Mononuclear cell (primary cell): ENCODE data around the gene GOLGA6L7. TPM values are rescaled to one million over a fixed set of nuclear protein-coding genes. Genes with fewer than 3 reads are reported as not detected.
"Not testable (repeated sequence)": the region's sequence is repeated elsewhere in the genome, so short reads cannot be mapped to it uniquely, and the experiment has no call there.

ENCODE experiments used
- H3K27me3 ChIP-seq: 2 replicates; pipeline ENCODE4 v1.6.0; 2011; ENCODE audit warnings: low read length, control low read depth; ENCODE audit not compliant: insufficient read depth
- H3K4me1 ChIP-seq: 2 replicates; pipeline ENCODE4 v1.5.1; 2011; ENCODE audit warnings: mild to moderate bottlenecking, low read length, control low read depth; ENCODE audit not compliant: insufficient read depth
- H3K4me3 ChIP-seq: 2 replicates; pipeline ENCODE4 v1.5.1; 2011; ENCODE audit warnings: mild to moderate bottlenecking, low read length, moderate library complexity
- H3K9me3 ChIP-seq: 2 replicates; pipeline ENCODE4 v1.5.1; 2011; ENCODE audit warnings: low read depth, mild to moderate bottlenecking, control low read depth, low read length
- total RNA-seq: library from RNA; depleted of rRNA; stranded (reverse); fragments of >200 nt; gene quantifications from one replicate; pipeline ENCODE4 v1.2.3, GENCODE V29; 2012

The GOLGA6L7 gene
- total RNA-seq, 1 donor, result not detected

DNA sequence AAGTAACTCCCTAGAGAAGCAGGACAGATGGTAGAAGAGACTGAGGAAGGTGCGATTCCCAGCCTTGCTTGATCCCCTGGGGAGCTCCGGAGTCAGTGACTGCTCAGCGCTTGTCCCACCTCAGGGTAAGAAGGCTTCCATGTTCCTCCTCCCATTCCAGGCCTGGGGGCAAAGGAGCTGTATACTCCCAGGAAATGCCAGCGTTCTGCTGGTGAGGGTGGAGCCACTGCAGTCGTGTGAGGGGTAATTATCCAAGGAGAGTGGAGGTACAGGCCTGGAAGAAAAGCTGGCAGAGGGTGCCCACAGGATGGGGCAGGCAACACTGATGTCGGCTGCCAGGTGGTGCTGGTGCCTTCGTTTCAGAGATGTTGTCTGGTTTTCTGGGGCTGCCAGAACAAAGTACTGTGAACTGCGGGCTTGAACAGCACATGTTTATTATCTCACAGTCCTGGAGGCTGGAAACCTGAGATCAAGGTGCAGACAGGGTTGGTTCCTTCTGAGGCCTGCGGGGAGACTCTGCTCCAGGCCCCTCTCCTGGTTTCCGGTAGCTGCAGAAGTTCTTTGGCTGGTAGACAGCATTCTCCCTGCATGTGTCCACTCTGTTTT lies 25.2 kb upstream of the GOLGA6L7 start:
- Histone ChIP-seq H3K4me1 (no peaks in the 10 kb centered on the region), H3K9me3 (no peaks in the 10 kb centered on the region), H3K27me3 (no peaks in the 10 kb centered on the region), H3K4me3 (no peak overlapping the region)

DNA sequence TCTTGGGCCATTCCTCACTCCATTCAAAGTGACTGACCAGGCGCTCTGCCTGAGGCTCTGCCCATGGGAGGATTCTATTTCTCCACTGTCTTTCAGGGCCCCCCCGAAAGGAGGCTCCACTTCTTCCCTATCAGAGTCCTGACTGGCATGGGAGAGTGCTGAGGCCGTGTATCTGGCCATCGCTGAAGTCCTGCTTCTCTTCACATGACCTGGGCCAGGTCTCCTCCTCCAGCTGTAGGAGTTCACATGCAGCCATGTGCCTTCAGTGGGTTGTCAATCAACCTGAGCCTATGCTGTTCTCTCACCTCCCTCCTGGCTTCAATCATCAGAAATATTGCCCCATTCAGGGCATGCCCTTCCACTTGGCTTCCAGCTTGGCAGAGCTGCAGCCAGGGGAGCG lies 24.6 kb upstream of the GOLGA6L7 start:
- Histone ChIP-seq H3K27me3 (no peaks in the 10 kb centered on the region), H3K9me3 (no peaks in the 10 kb centered on the region), H3K4me1 (no peaks in the 10 kb centered on the region), H3K4me3 (no peak overlapping the region)

DNA sequence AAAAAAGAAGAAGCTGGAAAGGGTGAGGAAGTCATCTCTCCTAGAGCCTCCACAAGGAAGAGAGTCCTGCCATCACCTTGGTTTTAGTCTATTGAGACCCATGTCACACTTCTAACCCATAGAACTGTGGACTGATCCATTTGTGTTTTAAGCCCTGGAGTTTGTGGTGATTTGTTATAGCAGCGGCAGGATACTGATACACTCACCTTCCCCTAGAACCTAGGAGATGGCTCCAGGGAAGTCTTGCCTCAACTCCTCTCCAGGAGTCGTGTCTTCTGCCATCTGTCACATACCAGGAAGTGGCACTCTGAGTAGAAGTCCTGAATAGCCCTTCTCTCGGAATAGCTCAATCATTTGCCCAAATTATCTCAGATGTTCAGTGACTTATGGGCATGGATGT lies 22.7 kb upstream of the GOLGA6L7 start:
- Histone ChIP-seq H3K9me3 (no peaks in the 10 kb centered on the region), H3K27me3 (no peaks in the 10 kb centered on the region), H3K4me1 (no peaks in the 10 kb centered on the region), H3K4me3 (no peak overlapping the region)

DNA sequence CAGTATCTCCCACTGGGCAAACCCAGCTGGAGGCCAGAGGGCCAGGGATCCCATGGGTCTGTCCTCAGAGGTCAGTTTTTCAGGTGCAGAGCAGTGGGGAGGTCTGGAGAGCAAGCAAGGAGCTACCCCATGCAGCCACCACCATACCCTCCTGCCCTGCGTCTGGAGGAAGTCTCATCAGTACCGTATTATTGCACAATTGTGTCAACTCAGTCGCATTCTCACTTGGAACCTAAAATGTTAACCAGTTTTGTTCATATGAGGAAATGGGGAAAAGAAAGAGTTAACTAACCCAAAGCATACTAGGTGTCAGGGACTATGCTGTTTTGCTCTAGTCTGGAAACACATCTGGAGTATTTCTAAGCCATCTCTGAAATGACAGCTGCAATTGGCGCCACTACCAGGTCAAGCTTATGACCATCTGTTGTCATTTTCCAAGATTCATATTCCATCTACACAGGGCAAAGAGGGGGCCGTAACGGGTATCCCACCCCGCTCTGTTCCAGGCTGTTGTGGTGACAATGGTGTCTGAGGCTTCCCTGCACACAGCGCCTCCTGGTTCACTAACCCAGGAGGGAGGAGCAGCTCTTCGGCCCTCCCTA lies 20.4 kb upstream of the GOLGA6L7 start:
- H3K4me3 ChIP-seq, result no peak overlapping the region
- no peaks in the 10 kb centered on the region for H3K9me3 ChIP-seq
- H3K4me1 ChIP-seq, result no peaks in the 10 kb centered on the region
- no peaks in the 10 kb centered on the region for H3K27me3 ChIP-seq

DNA sequence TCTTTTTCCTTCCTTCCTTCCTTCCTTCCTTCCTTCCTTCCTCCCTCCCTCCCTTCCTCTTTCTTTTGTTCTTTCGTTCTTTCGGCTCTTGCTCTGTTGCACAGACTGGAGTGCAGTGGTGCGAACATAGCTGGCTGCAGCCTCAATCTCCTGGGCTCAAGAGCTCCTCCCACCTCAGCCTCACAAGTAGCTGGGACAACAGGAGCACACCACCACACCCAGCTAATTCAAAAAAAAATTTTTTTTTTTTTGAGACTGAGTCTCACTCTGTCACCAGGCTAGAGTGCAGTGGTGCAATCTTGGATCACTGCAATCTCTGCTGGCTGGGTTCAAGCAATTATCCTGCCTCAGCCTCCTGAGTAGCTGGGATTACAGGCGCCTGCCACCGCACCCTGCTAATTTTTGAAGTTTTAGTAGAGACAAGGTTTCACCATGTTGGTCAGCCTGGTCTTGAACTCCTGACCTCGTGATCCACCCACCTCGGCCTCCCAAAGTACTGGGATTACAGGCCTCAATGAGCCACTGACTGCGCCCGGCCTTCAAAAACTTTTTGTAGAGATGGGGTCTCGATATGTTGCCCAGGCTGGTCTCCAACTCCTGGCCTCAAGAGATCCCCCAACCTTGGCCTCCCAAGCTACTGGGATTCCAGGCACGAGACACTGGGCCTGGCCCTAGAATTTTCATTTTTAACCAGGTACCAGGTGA lies 13.3 kb upstream of the GOLGA6L7 start:
- not testable (repeated sequence) for H3K4me1 ChIP-seq, H3K4me3 ChIP-seq, H3K27me3 ChIP-seq, H3K9me3 ChIP-seq

DNA sequence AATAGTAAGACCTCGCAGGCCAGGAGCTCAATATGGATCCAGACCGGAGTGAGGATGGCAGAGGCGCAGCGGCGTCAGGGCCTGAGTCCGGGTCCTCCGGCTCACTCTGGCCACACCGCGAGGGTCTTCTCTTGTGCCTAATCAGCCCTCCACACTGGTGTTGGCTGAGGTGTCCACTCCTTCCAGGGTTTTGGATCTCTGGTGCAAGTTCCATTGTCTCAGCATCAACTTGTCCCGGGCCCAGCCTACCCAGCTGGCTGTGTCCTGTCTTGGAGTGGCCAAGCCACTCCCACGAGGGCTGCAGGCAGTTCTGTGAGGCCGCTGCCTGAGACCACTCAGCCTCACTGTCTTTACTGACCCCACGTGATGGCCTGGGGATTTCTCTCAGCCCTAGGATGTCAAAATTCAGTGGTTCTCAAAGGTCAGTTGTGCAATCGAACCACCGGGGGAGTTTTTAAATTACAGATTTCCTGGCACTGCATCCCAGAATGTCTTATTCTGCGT lies 12.6 kb upstream of the GOLGA6L7 start:
- Histone ChIP-seq H3K9me3 (no peaks in the 10 kb centered on the region), H3K27me3 (no peaks in the 10 kb centered on the region), H3K4me3 (no peak overlapping the region), H3K4me1 (no peaks in the 10 kb centered on the region)

DNA sequence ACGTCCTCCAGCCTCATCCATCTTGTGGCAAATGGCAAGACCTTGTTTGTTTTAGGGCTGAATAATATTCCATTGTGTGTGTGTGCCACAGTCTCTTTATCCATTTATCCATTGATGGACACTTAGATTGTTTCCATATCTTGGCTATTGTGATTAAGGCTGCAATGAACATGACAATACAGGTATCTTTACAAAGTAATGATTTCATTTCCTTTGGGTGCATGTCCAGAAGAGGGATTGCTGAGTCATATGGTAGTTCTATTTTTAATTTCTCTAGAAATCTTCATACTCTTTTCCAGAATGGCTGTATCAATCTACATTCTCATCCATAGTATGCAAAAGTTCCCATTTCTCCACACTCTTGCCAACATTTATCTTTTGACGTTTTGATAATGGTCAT lies 6.1 kb upstream of the GOLGA6L7 start:
- not testable (repeated sequence) for H3K4me1 ChIP-seq, H3K4me3 ChIP-seq, H3K9me3 ChIP-seq, H3K27me3 ChIP-seq

DNA sequence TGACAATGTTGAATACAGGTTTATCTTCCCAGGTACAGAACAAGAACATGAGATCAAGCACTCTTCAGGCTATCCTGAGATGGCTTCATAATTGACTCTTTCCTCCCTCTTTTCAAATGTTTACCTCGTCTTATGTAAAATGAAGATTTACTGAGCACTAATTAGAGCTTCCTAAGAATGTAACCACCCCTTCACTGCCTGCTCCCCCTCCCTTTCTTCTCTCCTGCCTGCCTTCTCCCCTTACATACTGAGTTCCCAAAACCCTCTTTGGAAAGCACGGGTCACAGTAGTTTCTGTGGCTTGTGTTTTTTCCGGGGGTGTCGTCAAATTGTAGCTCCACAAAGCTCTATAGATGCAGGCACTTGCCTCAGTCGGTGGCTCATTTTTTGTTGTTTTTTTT lies 5.2 kb upstream of the GOLGA6L7 start:
- H3K4me1 ChIP-seq, H3K9me3 ChIP-seq, H3K4me3 ChIP-seq, H3K27me3 ChIP-seq: not testable (repeated sequence)

DNA sequence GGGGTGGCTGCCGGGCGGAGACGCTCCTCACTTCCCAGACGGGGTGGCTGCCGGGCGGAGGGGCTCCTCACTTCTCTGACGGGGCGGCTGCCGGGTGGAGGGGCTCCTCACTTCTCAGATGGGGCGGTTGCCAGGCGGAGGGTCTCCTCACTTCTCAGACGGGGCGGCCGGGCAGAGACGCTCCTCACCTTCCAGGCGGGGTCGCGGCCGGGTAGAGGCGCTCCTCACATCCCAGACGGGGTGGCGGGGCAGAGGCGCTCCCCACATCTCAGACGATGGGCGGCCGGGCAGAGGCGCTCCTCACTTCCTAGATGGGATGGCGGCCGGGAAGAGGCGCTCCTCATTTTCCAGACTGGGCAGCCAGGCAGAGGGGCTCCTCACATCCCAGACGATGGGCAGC lies 1.3 kb upstream of the GOLGA6L7 start:
- H3K4me1 ChIP-seq, H3K4me3 ChIP-seq, H3K27me3 ChIP-seq, H3K9me3 ChIP-seq: not testable (repeated sequence)

DNA sequence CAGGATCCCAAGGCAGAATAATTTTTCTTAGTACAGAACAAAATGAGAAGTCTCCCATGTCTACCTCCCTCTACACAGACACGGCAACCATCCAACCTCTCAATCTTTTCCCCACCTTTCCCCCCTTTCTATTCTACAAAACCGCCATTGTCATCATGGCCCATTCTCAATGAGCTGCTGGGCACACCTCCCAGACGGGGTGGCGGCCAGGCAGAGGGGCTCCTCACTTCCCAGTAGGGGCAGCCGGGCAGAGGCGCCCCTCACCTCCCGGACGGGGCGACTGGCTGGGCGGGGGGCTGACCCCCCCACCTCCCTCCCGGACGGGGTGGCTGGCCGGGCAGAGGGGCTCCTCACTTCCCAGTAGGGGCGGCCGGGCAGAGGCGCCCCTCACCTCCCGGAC lies 827 bp upstream of the GOLGA6L7 start:
- not testable (repeated sequence) for H3K4me3 ChIP-seq, H3K27me3 ChIP-seq, H3K4me1 ChIP-seq, H3K9me3 ChIP-seq

DNA sequence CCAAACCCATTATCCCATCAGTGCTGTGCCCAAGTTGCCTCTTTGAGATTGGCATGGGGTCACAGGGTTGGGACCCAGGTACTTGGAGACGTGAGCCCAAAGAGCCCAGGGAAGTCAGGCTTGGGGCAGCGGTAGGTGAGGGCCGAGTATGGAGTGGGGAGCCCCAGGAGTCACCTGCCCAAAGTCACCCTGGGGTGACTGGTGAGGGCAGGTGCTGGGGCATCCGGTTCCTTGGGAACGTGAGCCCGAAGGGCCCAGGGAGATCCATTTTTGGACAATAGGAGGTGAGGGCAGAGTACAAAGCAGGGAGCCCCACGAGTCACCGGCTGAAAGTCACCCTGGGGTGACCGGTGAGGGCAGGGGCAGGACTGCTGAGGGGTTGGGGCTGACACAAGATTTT lies 485 bp downstream of the GOLGA6L7 start:
- H3K4me3 ChIP-seq, H3K4me1 ChIP-seq, H3K27me3 ChIP-seq, H3K9me3 ChIP-seq: not testable (repeated sequence)

DNA sequence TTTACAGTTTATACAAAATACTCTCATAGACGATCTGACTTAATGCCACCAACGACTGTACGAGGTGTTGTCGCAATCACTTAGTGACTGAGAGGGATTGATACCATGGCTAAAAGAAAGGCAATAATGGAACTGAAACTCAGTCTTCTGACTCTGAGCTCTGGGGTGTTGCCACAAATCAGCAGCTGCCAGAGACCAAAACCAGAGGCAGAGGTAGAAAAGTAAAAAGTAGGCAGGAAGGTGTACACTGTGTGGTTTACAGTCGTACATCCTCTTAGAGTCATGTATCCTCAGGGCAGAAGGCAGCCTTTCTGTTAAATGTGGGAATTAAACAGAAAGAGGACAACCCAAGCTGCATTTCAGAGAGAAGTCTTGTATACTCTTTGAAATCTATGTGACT lies 1.2 kb downstream of the GOLGA6L7 start:
- not testable (repeated sequence) for H3K4me3 ChIP-seq, H3K4me1 ChIP-seq, H3K27me3 ChIP-seq, H3K9me3 ChIP-seq

DNA sequence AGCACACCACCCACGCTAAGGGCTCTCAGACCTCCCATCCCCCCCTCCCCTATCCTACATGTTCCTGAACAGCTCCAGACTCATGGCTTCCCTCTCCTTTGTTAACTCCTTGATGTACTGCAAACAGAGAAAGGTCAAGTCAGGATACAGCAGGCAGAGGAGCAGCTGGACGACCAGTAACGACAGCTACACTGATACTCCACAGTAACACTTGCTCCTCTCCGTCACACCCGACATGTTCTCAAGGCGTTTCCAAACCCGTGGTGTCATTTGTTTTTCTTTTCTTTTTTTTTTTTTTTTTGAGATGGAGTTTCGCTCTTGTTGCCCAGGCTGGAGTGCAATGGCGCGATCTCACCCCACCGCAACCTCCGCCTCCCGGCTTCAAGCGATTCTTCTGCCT lies 4.3 kb downstream of the GOLGA6L7 start:
- H3K4me1 ChIP-seq, H3K4me3 ChIP-seq, H3K27me3 ChIP-seq, H3K9me3 ChIP-seq: not testable (repeated sequence)

DNA sequence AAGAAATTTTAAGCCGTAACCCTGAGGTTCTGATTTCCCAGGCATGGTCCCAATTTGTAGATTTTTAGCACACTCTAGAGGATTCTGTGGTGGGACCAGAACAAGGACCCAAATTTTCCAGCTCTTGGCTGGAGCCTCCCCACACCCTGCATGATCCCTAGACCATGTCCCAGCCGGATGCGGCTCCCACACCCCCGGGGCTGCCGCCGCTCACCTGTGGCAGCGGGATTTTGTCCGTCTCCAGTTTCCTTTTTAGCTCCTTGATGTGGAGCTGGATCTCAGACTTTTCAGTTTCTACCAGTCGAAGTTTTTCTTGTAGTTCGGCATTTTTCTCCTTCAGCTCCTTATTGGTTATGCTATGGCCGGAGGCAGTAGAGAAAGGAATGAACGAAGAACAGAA lies 4.9 kb downstream of the GOLGA6L7 start:
- H3K4me1 ChIP-seq, H3K9me3 ChIP-seq, H3K4me3 ChIP-seq, H3K27me3 ChIP-seq: not testable (repeated sequence)

DNA sequence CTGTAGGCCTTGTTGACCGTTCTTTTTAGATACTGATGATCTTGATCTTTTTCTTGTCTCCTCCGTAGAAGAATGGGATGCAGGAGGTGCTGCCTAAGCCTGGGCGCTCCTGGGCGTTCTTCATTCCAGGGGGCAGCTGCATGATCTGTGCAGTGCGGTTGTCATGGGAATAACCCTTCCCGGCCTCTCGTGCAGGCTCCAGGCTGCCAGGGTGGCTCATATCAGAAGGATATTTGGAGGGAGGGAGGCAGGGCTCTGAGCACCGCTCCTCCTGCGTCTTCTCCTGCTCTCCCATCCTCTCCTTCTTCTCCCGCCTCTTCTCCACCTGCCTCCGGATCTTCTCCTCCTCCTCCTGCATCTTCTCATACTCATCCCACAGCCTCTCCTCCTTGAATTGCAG lies 6.2 kb downstream of the GOLGA6L7 start:
- H3K27me3 ChIP-seq, H3K4me3 ChIP-seq, H3K9me3 ChIP-seq, H3K4me1 ChIP-seq: not testable (repeated sequence)

DNA sequence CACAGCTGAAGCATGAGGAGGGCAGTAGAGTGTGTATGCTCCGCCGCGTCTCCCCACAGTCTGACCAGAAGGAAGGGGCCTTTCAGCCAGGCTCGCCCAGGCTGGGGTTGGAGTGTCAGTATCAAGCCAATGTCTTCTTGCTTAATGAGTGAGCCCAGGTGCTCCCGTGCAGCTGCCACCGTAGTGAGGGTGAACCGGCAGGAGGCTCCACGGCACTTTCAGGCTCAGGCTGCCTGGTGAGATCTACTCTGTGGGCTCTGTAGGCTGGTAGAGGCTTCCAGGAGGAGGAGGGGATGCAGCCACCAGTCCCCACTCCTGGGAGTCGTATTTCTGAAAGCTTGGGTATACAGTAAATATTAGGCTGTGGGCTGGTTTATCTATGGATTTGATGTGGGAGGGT lies 8.2 kb downstream of the GOLGA6L7 start:
- H3K9me3 ChIP-seq, H3K27me3 ChIP-seq, H3K4me3 ChIP-seq, H3K4me1 ChIP-seq: not testable (repeated sequence)
